ENCODE measurements around the gene XYLT1. TPM values are rescaled to one million over a fixed set of nuclear protein-coding genes. Genes with fewer than 3 reads are reported as not detected.

The XYLT1 gene
- total RNA-seq, 2 experiments from 2014 or later, result 7.3 to 8.9 TPM

DNA sequence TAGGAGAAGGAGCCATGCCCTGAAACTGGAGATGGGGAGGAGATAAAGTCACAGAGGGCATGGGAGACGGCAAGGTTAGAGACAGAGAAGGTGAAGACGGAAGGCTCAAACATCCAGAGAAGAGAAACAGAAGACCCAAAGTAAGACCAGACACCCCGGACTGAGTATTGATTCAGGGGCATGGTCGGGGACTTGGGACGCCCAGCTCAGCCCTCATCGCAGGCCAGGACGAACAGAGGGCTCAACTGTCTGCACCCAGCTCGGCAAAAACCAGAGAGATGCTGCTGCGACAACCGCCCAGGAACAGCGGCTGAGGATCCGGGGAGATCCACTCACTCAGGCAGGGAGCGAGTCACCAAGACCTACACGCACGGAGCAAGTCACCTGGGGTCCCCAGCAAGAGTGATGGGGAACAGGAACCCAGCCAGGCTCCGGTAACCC lies 999 bp downstream of the XYLT1 start:
- intact Hi-C loops (cut with micrococcal nuclease), result loop anchor here (10.0 kb wide), 1 partner anchor 105 kb away; no protein-coding TSS in a partner anchor
- H3K9me3 Mint-ChIP-seq, result no peaks in the 10 kb centered on the region
- ChIA-PET POLR2A (interaction anchor here (1.5 kb wide), 1 partner anchor 9 kb away, joined by 3 read pairs; no protein-coding TSS in a partner anchor), CTCF (interaction anchor here (1.2 to 1.5 kb wide), 3 partner anchors 29 to 276 kb away, joined by 3 to 5 read pairs (median 3); no protein-coding TSS in a partner anchor)
- peaks cover 46% of the 10 kb centered on the region for H3K4me1 Mint-ChIP-seq (ENCODE audit: low read depth)
- TF ChIP-seq, protein P1, sequence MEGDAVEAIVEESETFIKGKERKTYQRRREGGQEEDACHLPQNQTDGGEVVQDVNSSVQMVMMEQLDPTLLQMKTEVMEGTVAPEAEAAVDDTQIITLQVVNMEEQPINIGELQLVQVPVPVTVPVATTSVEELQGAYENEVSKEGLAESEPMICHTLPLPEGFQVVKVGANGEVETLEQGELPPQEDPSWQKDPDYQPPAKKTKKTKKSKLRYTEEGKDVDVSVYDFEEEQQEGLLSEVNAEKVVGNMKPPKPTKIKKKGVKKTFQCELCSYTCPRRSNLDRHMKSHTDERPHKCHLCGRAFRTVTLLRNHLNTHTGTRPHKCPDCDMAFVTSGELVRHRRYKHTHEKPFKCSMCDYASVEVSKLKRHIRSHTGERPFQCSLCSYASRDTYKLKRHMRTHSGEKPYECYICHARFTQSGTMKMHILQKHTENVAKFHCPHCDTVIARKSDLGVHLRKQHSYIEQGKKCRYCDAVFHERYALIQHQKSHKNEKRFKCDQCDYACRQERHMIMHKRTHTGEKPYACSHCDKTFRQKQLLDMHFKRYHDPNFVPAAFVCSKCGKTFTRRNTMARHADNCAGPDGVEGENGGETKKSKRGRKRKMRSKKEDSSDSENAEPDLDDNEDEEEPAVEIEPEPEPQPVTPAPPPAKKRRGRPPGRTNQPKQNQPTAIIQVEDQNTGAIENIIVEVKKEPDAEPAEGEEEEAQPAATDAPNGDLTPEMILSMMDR (IDR thresholded peaks at IDR 0.05), result no peak
- peaks cover 2% of the 10 kb centered on the region for H3K27me3 Mint-ChIP-seq
- ATAC-seq, result peak; percentile 52
- peak overlapping the region; percentile 90 for H3K4me3 Mint-ChIP-seq
- peaks cover 2% of the 10 kb centered on the region for H3K36me3 Mint-ChIP-seq (ENCODE audit: low read depth)
- DNase-seq, result peak; percentile 47
- peak overlapping the region; percentile 61 for H3K27ac Mint-ChIP-seq

DNA sequence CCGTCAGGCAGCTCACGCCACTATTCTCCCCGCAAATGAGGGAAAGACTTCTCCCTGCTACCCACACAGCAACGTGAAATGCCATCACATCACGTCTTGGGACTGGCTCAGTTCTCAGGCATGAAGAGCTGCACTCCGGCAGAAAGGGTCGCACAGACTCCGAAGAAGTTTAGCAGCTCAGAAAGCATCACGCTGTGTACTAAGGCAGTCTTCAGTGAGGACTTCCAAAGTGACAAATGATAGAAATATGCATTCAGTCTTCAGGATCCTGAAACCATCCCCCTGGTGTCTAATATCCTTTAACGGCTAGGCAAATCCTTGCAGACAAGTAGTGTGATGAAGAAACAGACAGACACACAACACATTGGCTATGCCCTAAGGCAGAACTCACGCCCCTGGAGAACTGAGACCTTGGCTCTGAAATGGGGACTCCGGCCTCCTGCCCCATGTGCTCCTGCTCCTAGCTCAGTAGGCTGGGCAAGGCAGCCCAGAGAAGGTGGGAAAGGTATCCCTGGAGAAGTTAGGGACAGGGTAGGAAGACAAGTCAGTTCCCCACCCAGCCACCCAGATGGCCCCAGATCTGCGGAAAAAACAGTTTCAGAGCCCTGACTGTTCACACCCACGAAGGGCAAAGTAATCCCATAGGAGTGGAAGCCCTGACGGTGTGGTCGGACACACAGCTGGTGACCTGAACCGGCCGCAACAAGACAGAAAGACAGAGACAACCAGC lies 1.6 kb downstream of the XYLT1 start:
- Mint-ChIP-seq H3K9me3 (no peaks in the 10 kb centered on the region), H3K27me3 (peaks cover 2% of the 10 kb centered on the region), H3K4me3 (peak overlapping the region; percentile 90), H3K36me3 (ENCODE audit: low read depth) (peaks cover 2% of the 10 kb centered on the region), H3K27ac (peak overlapping the region; percentile 61), H3K4me1 (ENCODE audit: low read depth) (peaks cover 40% of the 10 kb centered on the region)
- ChIA-PET POLR2A (interaction anchor here (1.5 kb wide), 1 partner anchor 8 kb away, joined by 3 read pairs; no protein-coding TSS in a partner anchor), CTCF (interaction anchor here (1.1 to 2.5 kb wide), 5 partner anchors 28 to 608 kb away, joined by 3 to 9 read pairs (median 5); no protein-coding TSS in a partner anchor)
- TF ChIP-seq, protein P1 (IDR thresholded peaks at IDR 0.05), result no peak
- ATAC-seq (no peak), DNase-seq (no peak)
- intact Hi-C loops (cut with micrococcal nuclease), result loop anchor here (10.0 kb wide), 1 partner anchor 104 kb away; no protein-coding TSS in a partner anchor

DNA sequence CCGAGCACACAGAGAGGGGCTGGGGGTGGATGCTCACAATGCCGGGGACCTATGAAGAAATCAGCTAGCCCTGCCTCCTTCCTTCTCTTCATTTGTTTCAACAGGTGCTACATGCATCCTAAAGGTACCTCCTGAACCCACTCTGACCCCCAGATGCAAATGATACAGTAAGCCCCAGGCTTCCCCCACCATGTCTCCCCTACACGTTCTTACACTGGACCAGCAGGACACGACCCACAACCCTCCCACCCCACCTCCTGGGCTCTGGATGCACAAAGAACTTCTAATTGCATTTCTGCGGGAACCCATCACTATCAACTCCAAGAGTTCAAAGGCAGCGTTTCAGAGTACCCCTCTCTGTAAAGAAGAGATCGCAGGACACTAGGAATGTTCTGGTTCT lies 2.1 kb downstream of the XYLT1 start:
- Mint-ChIP-seq H3K27me3 (peaks cover 2% of the 10 kb centered on the region), H3K27ac (no peak overlapping the region), H3K9me3 (no peaks in the 10 kb centered on the region), H3K36me3 (ENCODE audit: low read depth) (peaks cover 2% of the 10 kb centered on the region), H3K4me1 (ENCODE audit: low read depth) (peaks cover 36% of the 10 kb centered on the region), H3K4me3 (peak overlapping the region; percentile 90)
- no peak for DNase-seq
- TF ChIP-seq, protein P1 (IDR thresholded peaks at IDR 0.05), result no peak
- ChIA-PET POLR2A (interaction anchor here (1.5 to 1.9 kb wide), 2 partner anchors 8 to 52 kb away, joined by 3 to 6 read pairs; no protein-coding TSS in a partner anchor), CTCF (interaction anchor here (1.1 to 2.5 kb wide), 8 partner anchors 11 to 607 kb away, joined by 3 to 9 read pairs (median 4); no protein-coding TSS in a partner anchor)
- intact Hi-C loops (cut with micrococcal nuclease), result loop anchor here (10.0 kb wide), 1 partner anchor 104 kb away; no protein-coding TSS in a partner anchor
- ATAC-seq, result no peak

- POLR2A ChIA-PET, result interaction anchor here (0.9 to 1.9 kb wide), 4 partner anchors 13 to 207 kb away, joined by 3 to 6 read pairs (median 4); no protein-coding TSS in a partner anchor
- peaks cover 39% of the 10 kb centered on the region for H3K4me1 Mint-ChIP-seq (ENCODE audit: low read depth)
- peak; percentile 68 for DNase-seq
- TF ChIP-seq, protein P1 (IDR thresholded peaks at IDR 0.05), result peak; percentile 49
- no peak overlapping the region for H3K27ac Mint-ChIP-seq
- peaks cover 4% of the 10 kb centered on the region for H3K36me3 Mint-ChIP-seq (ENCODE audit: low read depth)
- no peaks in the 10 kb centered on the region for H3K9me3 Mint-ChIP-seq
- no peak for ATAC-seq
- CTCF ChIA-PET, result interaction anchor here (0.8 to 2.5 kb wide), 20 partner anchors 11 to 607 kb away, joined by 3 to 10 read pairs (median 4); no protein-coding TSS in a partner anchor
- intact Hi-C loops (cut with micrococcal nuclease), result loop anchor here (10.0 kb wide), 1 partner anchor 103 kb away; no protein-coding TSS in a partner anchor
- peaks cover 2% of the 10 kb centered on the region for H3K27me3 Mint-ChIP-seq
- peak overlapping the region; percentile 90 for H3K4me3 Mint-ChIP-seq
Observed at GRCh38 chr16:17467923-17468540, 2.7 kb downstream of the XYLT1 start.

Data from activated CD8-positive, alpha-beta T cell treated with anti-CD3 and anti-CD28 coated beads for 36 hours (primary cell).